Measurements from ENCODE around the gene RXFP4. TPM values are rescaled to one million over a fixed set of nuclear protein-coding genes. Genes with fewer than 3 reads are reported as not detected.

The RXFP4 gene
- total and polyA plus RNA-seq, 9 of the 15 experiments (the other 6 are each of a cell fraction or from before 2014, with no cell fraction given) = 0.64 TPM; not detected in 8

DNA sequence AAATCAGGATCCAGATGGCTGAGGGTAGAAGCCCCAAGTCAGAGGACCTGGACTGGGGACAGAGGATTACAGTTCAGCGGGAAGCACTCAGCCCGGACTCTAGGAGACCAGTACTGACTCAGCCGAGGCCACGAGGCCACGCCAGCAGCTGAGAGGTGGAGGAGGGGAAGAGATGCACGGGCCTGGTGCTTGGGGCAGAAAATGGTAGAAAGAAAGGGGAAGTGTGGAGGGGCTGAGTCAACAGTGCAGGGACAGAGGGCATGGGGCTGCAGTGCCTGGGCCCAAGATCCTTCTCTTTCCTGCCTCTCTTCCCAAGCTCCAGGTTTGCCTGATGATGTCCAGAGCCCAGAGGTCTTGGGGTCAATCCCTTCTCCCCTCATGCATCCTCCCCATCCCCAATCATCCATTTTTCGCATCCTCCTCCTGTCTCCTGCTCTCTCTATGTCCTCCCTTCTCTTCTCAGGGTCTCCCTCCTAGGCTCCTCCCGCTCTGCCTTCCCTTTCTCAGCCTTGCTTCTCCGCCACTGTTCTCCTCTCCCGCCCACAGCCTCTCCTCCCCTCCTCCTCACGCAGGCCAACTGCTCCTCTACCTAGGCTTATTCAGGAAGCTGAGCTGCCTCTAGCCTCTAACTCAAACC is 29.2 kb downstream of the RXFP4 start (continued):
- no peak for TF ChIP-seq TEAD4 (IDR thresholded peaks at IDR 0.05; ENCODE audit: low read length)
- no peak for TF ChIP-seq TEAD4 (CRISPR knock-in tag; IDR thresholded peaks at IDR 0.05; ENCODE audit: borderline replicate concordance)
- no peak for TF ChIP-seq HDAC3 (IDR thresholded peaks at IDR 0.05; ENCODE audit: borderline replicate concordance, partially characterized antibody)
- no peak for TF ChIP-seq ZNF431 (CRISPR knock-in tag; IDR thresholded peaks at IDR 0.05)
- no peak for TF ChIP-seq ZNF143 (CRISPR knock-in tag; IDR thresholded peaks at IDR 0.05)
- TF ChIP-seq, protein P1, sequence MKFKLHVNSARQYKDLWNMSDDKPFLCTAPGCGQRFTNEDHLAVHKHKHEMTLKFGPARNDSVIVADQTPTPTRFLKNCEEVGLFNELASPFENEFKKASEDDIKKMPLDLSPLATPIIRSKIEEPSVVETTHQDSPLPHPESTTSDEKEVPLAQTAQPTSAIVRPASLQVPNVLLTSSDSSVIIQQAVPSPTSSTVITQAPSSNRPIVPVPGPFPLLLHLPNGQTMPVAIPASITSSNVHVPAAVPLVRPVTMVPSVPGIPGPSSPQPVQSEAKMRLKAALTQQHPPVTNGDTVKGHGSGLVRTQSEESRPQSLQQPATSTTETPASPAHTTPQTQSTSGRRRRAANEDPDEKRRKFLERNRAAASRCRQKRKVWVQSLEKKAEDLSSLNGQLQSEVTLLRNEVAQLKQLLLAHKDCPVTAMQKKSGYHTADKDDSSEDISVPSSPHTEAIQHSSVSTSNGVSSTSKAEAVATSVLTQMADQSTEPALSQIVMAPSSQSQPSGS (CRISPR knock-in tag; IDR thresholded peaks at IDR 0.05) = no peak
- peak; percentile 57; the same call in 1 of the 2 replicates for TF ChIP-seq EP300 (IDR thresholded peaks at IDR 0.05; ENCODE audit: low read length)
- TF ChIP-seq, protein P2, sequence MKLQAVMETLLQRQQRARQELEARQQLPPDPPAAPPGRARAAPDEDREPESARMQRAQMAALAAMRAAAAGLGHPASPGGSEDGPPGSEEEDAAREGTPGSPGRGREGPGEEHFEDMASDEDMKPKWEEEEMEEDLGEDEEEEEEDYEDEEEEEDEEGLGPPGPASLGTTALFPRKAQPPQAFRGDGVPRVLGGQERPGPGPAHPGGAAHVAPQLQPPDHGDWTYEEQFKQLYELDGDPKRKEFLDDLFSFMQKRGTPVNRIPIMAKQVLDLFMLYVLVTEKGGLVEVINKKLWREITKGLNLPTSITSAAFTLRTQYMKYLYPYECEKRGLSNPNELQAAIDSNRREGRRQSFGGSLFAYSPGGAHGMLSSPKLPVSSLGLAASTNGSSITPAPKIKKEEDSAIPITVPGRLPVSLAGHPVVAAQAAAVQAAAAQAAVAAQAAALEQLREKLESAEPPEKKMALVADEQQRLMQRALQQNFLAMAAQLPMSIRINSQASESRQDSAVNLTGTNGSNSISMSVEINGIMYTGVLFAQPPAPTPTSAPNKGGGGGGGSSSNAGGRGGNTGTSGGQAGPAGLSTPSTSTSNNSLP (IDR thresholded peaks at IDR 0.05; ENCODE audit: borderline replicate concordance, low read depth, low read length) = no peak
- no peak for TF ChIP-seq GABPA (tag; conservative IDR thresholded peaks at IDR 0.05; ENCODE audit: low read depth)
- TF ChIP-seq, protein P3, sequence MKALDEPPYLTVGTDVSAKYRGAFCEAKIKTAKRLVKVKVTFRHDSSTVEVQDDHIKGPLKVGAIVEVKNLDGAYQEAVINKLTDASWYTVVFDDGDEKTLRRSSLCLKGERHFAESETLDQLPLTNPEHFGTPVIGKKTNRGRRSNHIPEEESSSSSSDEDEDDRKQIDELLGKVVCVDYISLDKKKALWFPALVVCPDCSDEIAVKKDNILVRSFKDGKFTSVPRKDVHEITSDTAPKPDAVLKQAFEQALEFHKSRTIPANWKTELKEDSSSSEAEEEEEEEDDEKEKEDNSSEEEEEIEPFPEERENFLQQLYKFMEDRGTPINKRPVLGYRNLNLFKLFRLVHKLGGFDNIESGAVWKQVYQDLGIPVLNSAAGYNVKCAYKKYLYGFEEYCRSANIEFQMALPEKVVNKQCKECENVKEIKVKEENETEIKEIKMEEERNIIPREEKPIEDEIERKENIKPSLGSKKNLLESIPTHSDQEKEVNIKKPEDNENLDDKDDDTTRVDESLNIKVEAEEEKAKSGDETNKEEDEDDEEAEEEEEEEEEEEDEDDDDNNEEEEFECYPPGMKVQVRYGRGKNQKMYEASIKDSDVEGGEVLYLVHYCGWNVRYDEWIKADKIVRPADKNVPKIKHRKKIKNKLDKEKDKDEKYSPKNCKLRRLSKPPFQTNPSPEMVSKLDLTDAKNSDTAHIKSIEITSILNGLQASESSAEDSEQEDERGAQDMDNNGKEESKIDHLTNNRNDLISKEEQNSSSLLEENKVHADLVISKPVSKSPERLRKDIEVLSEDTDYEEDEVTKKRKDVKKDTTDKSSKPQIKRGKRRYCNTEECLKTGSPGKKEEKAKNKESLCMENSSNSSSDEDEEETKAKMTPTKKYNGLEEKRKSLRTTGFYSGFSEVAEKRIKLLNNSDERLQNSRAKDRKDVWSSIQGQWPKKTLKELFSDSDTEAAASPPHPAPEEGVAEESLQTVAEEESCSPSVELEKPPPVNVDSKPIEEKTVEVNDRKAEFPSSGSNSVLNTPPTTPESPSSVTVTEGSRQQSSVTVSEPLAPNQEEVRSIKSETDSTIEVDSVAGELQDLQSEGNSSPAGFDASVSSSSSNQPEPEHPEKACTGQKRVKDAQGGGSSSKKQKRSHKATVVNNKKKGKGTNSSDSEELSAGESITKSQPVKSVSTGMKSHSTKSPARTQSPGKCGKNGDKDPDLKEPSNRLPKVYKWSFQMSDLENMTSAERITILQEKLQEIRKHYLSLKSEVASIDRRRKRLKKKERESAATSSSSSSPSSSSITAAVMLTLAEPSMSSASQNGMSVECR (CRISPR knock-in tag; IDR thresholded peaks at IDR 0.05) = peak; percentile 68; the same call in 1 of the 2 replicates
- TF ChIP-seq KLF13 (tag; IDR thresholded peaks at IDR 0.05; ENCODE audit: borderline replicate concordance, low read depth) = no peak
- TF ChIP-seq, protein P4, sequence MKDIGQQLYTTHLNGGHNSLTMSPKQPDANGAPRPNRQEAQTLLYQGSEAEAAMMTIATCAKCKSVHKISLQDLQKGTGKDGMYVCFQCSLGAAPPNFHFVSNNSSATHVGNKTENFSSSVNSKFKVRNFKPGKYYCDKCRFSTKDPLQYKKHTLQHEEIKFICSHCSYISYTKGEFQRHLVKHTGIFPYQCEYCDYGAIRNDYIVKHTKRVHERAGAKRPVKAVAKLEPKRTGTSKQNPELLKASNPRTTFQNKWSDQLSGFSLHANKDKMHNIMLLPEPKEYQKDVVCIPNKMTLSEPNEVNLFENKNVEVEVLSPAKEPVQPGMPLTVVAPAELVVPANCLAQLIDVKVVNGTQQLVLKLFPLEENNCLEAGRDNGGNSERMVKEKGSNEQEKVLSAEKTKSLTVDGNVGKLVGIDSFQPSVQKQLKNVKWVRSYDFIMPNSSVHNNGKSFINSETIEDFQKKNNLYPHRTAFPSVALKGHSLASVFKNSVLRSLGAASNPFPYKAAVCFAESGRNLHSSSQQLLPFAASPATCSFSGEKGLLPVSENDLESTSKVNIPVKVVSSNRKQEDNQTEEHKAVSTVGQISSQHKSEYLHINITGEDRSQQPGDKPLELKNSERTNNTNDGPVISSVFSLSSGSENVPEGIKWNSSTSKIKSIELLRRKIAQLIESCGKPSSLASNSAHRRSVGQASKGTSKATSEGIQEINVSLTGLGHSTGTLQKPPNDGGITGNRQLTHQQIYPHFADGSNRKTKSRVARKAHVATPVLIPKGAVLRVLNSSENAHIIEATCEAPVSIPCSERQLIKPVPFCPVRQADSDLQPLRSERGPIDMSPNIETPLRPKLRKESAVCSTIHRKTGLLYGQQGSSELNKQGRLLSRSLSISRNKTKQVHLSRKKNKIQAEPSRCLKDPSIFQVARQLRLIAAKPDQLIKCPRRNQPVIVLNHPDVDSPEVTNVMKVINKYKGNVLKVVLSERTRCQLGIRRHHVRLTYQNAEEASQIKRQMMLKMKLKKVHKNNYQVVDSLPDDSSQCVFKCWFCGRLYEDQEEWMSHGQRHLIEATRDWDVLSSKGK (CRISPR knock-in tag; IDR thresholded peaks at IDR 0.05) = no peak
- TF ChIP-seq, protein P5, sequence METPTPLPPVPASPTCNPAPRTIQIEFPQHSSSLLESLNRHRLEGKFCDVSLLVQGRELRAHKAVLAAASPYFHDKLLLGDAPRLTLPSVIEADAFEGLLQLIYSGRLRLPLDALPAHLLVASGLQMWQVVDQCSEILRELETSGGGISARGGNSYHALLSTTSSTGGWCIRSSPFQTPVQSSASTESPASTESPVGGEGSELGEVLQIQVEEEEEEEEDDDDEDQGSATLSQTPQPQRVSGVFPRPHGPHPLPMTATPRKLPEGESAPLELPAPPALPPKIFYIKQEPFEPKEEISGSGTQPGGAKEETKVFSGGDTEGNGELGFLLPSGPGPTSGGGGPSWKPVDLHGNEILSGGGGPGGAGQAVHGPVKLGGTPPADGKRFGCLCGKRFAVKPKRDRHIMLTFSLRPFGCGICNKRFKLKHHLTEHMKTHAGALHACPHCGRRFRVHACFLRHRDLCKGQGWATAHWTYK (CRISPR knock-in tag; IDR thresholded peaks at IDR 0.05) = peak; percentile 96
- TF ChIP-seq HDAC1 (IDR thresholded peaks at IDR 0.05) = peak in 1 of 2 experiments; percentile 82; a peak in 1 of 4 replicates
